HG03045 (cell line): ENCODE measurements around the gene RAB17.
"Not testable (repeated sequence)": the region's sequence is repeated elsewhere in the genome, so short reads cannot be mapped to it uniquely, and the experiment has no call there.

Experiments used
- ATAC-seq: cut with Tn5 transposase; IDR thresholded peaks from one replicate; pipeline ENCODE4 v1.9.1; 2021; ENCODE audit warnings: mild to moderate bottlenecking, moderate library complexity; ENCODE audit not compliant: unreplicated experiment

The RAB17 gene

GRCh38 chr2:237625216-237625705 is 34.7 kb upstream of the RAB17 start:
- ATAC-seq: no peak

- no peak for ATAC-seq
Measured at GRCh38 chr2:237624565-237624964, 34.0 kb upstream of the RAB17 start.

- no peak for ATAC-seq
Measured at GRCh38 chr2:237623428-237624403, 33.2 kb upstream of the RAB17 start.

GRCh38 chr2:237618449-237618848 is 27.9 kb upstream of the RAB17 start:
- no peak for ATAC-seq

GRCh38 chr2:237617587-237617982 is 27.1 kb upstream of the RAB17 start:
- ATAC-seq: no peak

- no peak for ATAC-seq
Measured at GRCh38 chr2:237616734-237617586, 26.4 kb upstream of the RAB17 start.

GRCh38 chr2:237616373-237616733 is 25.8 kb upstream of the RAB17 start:
- ATAC-seq: no peak

GRCh38 chr2:237615631-237616249 is 25.2 kb upstream of the RAB17 start:
- ATAC-seq: no peak

- ATAC-seq: no peak
Measured at GRCh38 chr2:237614151-237614720, 23.7 kb upstream of the RAB17 start.

- ATAC-seq: no peak
Measured at GRCh38 chr2:237613679-237614078, 23.1 kb upstream of the RAB17 start.

GRCh38 chr2:237612527-237613357 is 22.2 kb upstream of the RAB17 start:
- no peak for ATAC-seq

- ATAC-seq: not testable (repeated sequence)
Measured at GRCh38 chr2:237606522-237606921, 16.0 kb upstream of the RAB17 start.

GRCh38 chr2:237604960-237605359 is 14.4 kb upstream of the RAB17 start:
- ATAC-seq: no peak

- ATAC-seq: no peak
Measured at GRCh38 chr2:237604391-237604790, 13.9 kb upstream of the RAB17 start.

GRCh38 chr2:237603718-237604362 is 13.3 kb upstream of the RAB17 start:
- ATAC-seq: no peak

GRCh38 chr2:237603049-237603717 is 12.6 kb upstream of the RAB17 start:
- no peak for ATAC-seq

- no peak for ATAC-seq
Measured at GRCh38 chr2:237602409-237602808, 11.9 kb upstream of the RAB17 start.

GRCh38 chr2:237601453-237602116 is 11.1 kb upstream of the RAB17 start:
- no peak for ATAC-seq
